22Rv1 (cell line): ENCODE measurements around the gene PRPF40A.

Experiments used
- ZFX ChIP-seq: fragments of 450-650 bp; IDR thresholded peaks from 2 replicates; pipeline ENCODE4 v1.6.1; 2017; ENCODE audit warnings: antibody characterized with exemption, borderline replicate concordance
- TF ChIP-seq, protein P1 (sequence below): fragments of 450-650 bp; IDR thresholded peaks from 2 replicates; pipeline ENCODE4 v1.5.1; 2017; ENCODE audit warnings: mild to moderate bottlenecking

DNA sequence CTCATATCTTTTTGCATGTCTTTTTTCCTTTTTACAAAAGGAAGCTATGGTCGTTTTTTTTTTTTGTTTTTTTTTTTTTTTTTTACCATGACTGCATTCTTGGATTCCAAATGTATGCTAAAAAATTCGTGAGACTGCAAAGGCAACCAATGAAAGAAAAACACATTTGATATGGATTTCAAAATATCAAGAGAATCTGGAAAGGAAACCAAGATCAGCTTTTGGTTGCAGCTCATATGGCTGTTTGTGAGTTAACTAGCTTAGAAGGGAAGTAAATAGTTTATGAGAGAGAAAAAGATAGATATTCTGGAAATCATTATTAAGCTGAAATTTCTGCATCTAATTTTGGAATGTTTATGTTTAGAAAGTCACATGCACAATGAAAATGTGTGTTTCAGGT is 110.3 kb downstream of the PRPF40A start:
- TF ChIP-seq, protein P1, sequence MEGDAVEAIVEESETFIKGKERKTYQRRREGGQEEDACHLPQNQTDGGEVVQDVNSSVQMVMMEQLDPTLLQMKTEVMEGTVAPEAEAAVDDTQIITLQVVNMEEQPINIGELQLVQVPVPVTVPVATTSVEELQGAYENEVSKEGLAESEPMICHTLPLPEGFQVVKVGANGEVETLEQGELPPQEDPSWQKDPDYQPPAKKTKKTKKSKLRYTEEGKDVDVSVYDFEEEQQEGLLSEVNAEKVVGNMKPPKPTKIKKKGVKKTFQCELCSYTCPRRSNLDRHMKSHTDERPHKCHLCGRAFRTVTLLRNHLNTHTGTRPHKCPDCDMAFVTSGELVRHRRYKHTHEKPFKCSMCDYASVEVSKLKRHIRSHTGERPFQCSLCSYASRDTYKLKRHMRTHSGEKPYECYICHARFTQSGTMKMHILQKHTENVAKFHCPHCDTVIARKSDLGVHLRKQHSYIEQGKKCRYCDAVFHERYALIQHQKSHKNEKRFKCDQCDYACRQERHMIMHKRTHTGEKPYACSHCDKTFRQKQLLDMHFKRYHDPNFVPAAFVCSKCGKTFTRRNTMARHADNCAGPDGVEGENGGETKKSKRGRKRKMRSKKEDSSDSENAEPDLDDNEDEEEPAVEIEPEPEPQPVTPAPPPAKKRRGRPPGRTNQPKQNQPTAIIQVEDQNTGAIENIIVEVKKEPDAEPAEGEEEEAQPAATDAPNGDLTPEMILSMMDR = no peak
- no peak for TF ChIP-seq ZFX
